ENCODE measurements around the gene MPRIP.

- TF ChIP-seq POLR2A (IDR thresholded peaks at IDR 0.05; ENCODE audit: borderline replicate concordance, extremely low read depth, insufficient read depth, insufficient read length) (no peak), ZBTB33 (IDR thresholded peaks at IDR 0.05; ENCODE audit: extremely low read depth, insufficient replicate concordance, low read length) (no peak), ZFX (IDR thresholded peaks at IDR 0.05) (no peak), EZH2 (IDR thresholded peaks at IDR 0.05) (no peak), CBX3 (IDR thresholded peaks at IDR 0.05; ENCODE audit: low read depth) (no peak), REST (IDR thresholded peaks at IDR 0.05; ENCODE audit: low read depth) (no peak), RAD21 (IDR thresholded peaks at IDR 0.05; ENCODE audit: low read depth) (no peak), JUND (IDR thresholded peaks at IDR 0.05) (no peak)
- TF ChIP-seq, protein P1, sequence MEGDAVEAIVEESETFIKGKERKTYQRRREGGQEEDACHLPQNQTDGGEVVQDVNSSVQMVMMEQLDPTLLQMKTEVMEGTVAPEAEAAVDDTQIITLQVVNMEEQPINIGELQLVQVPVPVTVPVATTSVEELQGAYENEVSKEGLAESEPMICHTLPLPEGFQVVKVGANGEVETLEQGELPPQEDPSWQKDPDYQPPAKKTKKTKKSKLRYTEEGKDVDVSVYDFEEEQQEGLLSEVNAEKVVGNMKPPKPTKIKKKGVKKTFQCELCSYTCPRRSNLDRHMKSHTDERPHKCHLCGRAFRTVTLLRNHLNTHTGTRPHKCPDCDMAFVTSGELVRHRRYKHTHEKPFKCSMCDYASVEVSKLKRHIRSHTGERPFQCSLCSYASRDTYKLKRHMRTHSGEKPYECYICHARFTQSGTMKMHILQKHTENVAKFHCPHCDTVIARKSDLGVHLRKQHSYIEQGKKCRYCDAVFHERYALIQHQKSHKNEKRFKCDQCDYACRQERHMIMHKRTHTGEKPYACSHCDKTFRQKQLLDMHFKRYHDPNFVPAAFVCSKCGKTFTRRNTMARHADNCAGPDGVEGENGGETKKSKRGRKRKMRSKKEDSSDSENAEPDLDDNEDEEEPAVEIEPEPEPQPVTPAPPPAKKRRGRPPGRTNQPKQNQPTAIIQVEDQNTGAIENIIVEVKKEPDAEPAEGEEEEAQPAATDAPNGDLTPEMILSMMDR (IDR thresholded peaks at IDR 0.05 in 2 of 3, conservative IDR thresholded peaks at IDR 0.05 in 1 of 3; ENCODE audit: borderline replicate concordance in 1 of 3, insufficient read depth in 1 of 3, low read depth in 2 of 3, low read length in 2 of 3), result no peak
- TF ChIP-seq, protein P2, sequence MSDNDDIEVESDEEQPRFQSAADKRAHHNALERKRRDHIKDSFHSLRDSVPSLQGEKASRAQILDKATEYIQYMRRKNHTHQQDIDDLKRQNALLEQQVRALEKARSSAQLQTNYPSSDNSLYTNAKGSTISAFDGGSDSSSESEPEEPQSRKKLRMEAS (IDR thresholded peaks at IDR 0.05), result no peak
Measured at GRCh38 chr17:17056156-17056539, 13.9 kb downstream of the MPRIP start.
